ENCODE measurements around the gene PRKCA.

PRKCA gene

DNA sequence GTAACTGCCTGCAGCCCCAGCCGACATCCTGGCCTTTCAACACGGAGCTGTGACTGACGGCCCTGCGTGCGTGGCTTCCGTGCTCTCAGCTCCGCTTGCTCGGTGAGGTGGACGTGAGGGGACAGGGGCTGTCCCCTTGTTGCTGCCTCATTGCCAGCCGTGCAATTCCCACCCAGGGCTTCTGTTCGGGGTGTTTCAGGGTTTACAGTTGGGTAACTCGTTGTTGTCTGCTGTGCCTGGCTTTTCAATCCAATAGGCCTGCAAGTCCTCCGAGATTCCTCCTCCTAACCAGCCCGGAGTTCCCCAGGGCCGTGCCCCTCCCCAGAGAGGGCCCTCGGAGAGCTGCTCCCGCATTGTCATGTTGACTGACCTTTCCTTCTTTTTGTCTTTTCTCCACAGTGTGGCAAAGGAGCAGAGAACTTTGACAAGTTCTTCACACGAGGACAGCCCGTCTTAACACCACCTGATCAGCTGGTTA lies 501.1 kb downstream of the PRKCA start:
- H3K4me3 ChIP-seq (ENCODE audit: low read length) = no peak overlapping the region
- no peak for DNase-seq (ENCODE audit: low read depth)
- TF ChIP-seq, protein P1, sequence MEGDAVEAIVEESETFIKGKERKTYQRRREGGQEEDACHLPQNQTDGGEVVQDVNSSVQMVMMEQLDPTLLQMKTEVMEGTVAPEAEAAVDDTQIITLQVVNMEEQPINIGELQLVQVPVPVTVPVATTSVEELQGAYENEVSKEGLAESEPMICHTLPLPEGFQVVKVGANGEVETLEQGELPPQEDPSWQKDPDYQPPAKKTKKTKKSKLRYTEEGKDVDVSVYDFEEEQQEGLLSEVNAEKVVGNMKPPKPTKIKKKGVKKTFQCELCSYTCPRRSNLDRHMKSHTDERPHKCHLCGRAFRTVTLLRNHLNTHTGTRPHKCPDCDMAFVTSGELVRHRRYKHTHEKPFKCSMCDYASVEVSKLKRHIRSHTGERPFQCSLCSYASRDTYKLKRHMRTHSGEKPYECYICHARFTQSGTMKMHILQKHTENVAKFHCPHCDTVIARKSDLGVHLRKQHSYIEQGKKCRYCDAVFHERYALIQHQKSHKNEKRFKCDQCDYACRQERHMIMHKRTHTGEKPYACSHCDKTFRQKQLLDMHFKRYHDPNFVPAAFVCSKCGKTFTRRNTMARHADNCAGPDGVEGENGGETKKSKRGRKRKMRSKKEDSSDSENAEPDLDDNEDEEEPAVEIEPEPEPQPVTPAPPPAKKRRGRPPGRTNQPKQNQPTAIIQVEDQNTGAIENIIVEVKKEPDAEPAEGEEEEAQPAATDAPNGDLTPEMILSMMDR (conservative IDR thresholded peaks at IDR 0.05; ENCODE audit: low read depth, low read length) = no peak

- no peak for DNase-seq (ENCODE audit: low read depth)
- TF ChIP-seq, protein P1 (conservative IDR thresholded peaks at IDR 0.05; ENCODE audit: low read depth, low read length) = no peak
- H3K4me3 ChIP-seq (ENCODE audit: low read length) = no peak overlapping the region
Measured at GRCh38 chr17:66805567-66805966, 503.2 kb downstream of the PRKCA start.

DNA sequence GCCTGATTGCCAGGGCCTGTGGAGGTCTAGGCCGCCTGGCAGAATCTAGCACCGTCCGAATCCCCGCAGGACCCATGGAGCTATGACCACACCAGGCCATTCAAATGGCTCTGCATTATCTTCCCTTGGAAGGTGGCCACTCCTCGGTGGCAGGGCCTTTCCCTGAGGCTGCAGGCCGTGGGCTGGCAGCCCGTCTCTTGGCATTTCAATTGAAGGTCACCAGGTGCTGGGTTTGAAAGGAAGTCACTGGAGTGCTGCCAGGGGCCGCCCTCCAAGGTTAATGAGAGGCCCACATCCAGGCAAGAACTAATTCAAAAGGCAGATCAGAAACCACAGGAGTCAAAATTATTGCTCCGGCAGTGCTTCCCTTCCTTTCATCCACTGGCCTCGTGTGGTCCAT lies 504.8 kb downstream of the PRKCA start:
- DNase-seq (ENCODE audit: low read depth) = no peak
- no peak overlapping the region for H3K4me3 ChIP-seq (ENCODE audit: low read length)
- TF ChIP-seq, protein P1 (conservative IDR thresholded peaks at IDR 0.05; ENCODE audit: low read depth, low read length) = no peak

- TF ChIP-seq, protein P1 (conservative IDR thresholded peaks at IDR 0.05; ENCODE audit: low read depth, low read length) = no peak
- no peak overlapping the region for H3K4me3 ChIP-seq (ENCODE audit: low read length)
- no peak for DNase-seq (ENCODE audit: low read depth)
Measured at GRCh38 chr17:66809408-66809807, 507.0 kb downstream of the PRKCA start.

DNA sequence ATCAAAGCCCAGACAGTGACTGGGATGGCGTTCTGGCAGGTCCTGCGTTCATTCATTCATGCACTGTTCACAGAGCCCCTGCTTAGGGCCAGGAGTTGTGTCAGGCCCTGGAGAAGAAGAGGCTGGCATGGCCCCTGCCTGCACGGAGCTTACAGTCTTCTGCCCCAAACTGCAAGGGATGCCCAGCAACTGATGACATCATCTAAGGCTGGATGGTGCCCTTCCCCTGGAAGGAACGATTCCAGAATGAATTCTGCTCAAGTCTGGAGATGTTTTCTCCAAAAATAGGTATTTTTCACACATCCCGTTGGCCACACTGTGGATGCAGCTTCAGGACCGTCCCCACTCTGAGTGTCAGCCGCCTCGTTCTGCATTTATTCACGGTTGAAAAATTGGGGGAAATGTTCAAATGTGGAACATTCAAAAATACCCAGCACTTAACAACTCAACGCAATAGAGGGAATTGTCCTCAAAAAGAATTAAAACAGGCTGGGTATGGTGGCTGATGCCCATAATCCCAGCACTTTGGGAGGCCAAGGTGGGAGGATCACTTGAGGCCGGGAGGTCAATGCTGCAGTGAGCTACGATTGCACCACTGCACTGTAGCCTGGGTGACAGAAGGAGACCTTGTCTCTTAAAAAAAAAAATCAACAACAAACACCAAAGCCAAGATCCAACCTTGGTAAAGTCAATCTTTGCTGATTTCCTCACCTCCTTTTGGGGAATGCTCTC lies 508.7 kb downstream of the PRKCA start:
- TF ChIP-seq, protein P1 (conservative IDR thresholded peaks at IDR 0.05; ENCODE audit: low read depth, low read length) = no peak
- no peak overlapping the region for H3K4me3 ChIP-seq (ENCODE audit: low read length)
- DNase-seq (ENCODE audit: low read depth) = no peak

- TF ChIP-seq, protein P1 (conservative IDR thresholded peaks at IDR 0.05; ENCODE audit: low read depth, low read length) = no peak
- DNase-seq (ENCODE audit: low read depth) = no peak
- no peak overlapping the region for H3K4me3 ChIP-seq (ENCODE audit: low read length)
Measured at GRCh38 chr17:66811683-66812054, 509.3 kb downstream of the PRKCA start.

- DNase-seq (ENCODE audit: low read depth) = no peak
- TF ChIP-seq, protein P1 (conservative IDR thresholded peaks at IDR 0.05; ENCODE audit: low read depth, low read length) = no peak
- no peak overlapping the region for H3K4me3 ChIP-seq (ENCODE audit: low read length)
Measured at GRCh38 chr17:66812571-66812970, 510.2 kb downstream of the PRKCA start.

All from retinal pigment epithelial cell (primary cell).